Neural progenitor cell (in vitro differentiated cells): Measurements from ENCODE around the gene CUEDC2. TPM values are rescaled to one million over a fixed set of nuclear protein-coding genes. Genes with fewer than 3 reads are reported as not detected.

ENCODE experiments used
- DNase-seq: peaks from one replicate; pipeline ENCODE4 v3.0.0-alpha.2; 2016; ENCODE audit warnings: low spot score
- H2AFZ ChIP-seq: fragments of 200-600 bp; sonication (generic); replicated peaks from 2 replicates; pipeline ENCODE4 v1.6.1; 2016; ENCODE audit warnings: antibody characterized with exemption
- H3F3A ChIP-seq: fragments of 200-600 bp; sonication (generic); 2 replicates; pipeline ENCODE4 v1.6.1; 2016; ENCODE audit warnings: antibody characterized with exemption, low read depth
- H3K27ac ChIP-seq: fragments of 200-600 bp; sonication (generic); 2 replicates; pipeline ENCODE4 v1.5.1; 2016; ENCODE audit warnings: mild to moderate bottlenecking
- H3K27me3 ChIP-seq: fragments of 200-600 bp; sonication (generic); 2 replicates; pipeline ENCODE4 v1.6.1; 2016; ENCODE audit warnings: mild to moderate bottlenecking, moderate library complexity
- H3K36me3 ChIP-seq: fragments of 200-600 bp; sonication (generic); 2 replicates; pipeline ENCODE4 v1.5.1; 2016
- H3K4me1 ChIP-seq: fragments of 200-600 bp; sonication (generic); 2 replicates; pipeline ENCODE4 v1.6.1; 2016; ENCODE audit warnings: mixed run types
- H3K4me2 ChIP-seq: fragments of 200-600 bp; sonication (generic); 2 replicates; pipeline ENCODE4 v1.6.1; 2016
- H3K4me3 ChIP-seq: fragments of 200-600 bp; sonication (generic); 2 replicates; pipeline ENCODE4 v1.5.1; 2016
- H3K79me2 ChIP-seq: fragments of 200-600 bp; sonication (generic); 2 replicates; pipeline ENCODE4 v1.6.1; 2016; ENCODE audit warnings: low read depth
- H3K9ac ChIP-seq: fragments of 200-600 bp; sonication (generic); 2 replicates; pipeline ENCODE4 v1.6.1; 2016
- H3K9me3 ChIP-seq: fragments of 200-600 bp; sonication (generic); 2 replicates; pipeline ENCODE4 v1.5.1; 2016; ENCODE audit warnings: low read depth
- H4K20me1 ChIP-seq: fragments of 200-600 bp; sonication (generic); 2 replicates; pipeline ENCODE4 v1.6.1; 2016; ENCODE audit warnings: low read depth
- H3K27ac Mint-ChIP-seq: 3 replicates; pipeline ENCODE4 v1.8.0; 2021; ENCODE audit warnings: mixed read lengths
- H3K27me3 Mint-ChIP-seq: 2 replicates; pipeline ENCODE4 v1.8.0; 2022; ENCODE audit warnings: low read depth, mild to moderate bottlenecking, inconsistent platforms, moderate library complexity, mixed read lengths; ENCODE audit not compliant: insufficient read depth
- H3K36me3 Mint-ChIP-seq: 3 replicates; pipeline ENCODE4 v1.8.0; 2021; ENCODE audit warnings: mixed read lengths
- H3K4me1 Mint-ChIP-seq: 3 replicates; pipeline ENCODE4 v1.8.0; 2021; ENCODE audit warnings: mixed read lengths
- H3K4me3 Mint-ChIP-seq: 3 replicates; pipeline ENCODE4 v1.8.0; 2021; ENCODE audit warnings: mild to moderate bottlenecking, moderate library complexity, mixed read lengths
- H3K9me3 Mint-ChIP-seq: 3 replicates; pipeline ENCODE4 v1.8.0; 2020; ENCODE audit warnings: mixed read lengths
- EZH2 ChIP-seq: fragments of 200-600 bp; sonication (generic); IDR thresholded peaks from 2 replicates; pipeline ENCODE4 v1.6.1; 2017; ENCODE audit warnings: antibody characterized with exemption, mild to moderate bottlenecking, moderate library complexity
- EZH2phosphoT487 ChIP-seq: fragments of 200-600 bp; sonication (generic); IDR thresholded peaks from 2 replicates; pipeline ENCODE4 v1.6.1; 2017; ENCODE audit warnings: antibody characterized with exemption
- total RNA-seq: library from RNA; depleted of rRNA; stranded (reverse); fragments of >200 nt; gene quantifications from 2 replicates; pipeline ENCODE4 v1.2.3, GENCODE V29; 2015; ENCODE audit warnings: low replicate concordance
- TF ChIP-seq, protein P1 (sequence below): fragments of 200-600 bp; sonication (generic); IDR thresholded peaks from 2 replicates; pipeline ENCODE4 v1.5.1; 2017; ENCODE audit warnings: antibody characterized with exemption, mild to moderate bottlenecking

Gene CUEDC2
- total RNA-seq, 1 donor from 2014 or later = 64.0 TPM

DNA sequence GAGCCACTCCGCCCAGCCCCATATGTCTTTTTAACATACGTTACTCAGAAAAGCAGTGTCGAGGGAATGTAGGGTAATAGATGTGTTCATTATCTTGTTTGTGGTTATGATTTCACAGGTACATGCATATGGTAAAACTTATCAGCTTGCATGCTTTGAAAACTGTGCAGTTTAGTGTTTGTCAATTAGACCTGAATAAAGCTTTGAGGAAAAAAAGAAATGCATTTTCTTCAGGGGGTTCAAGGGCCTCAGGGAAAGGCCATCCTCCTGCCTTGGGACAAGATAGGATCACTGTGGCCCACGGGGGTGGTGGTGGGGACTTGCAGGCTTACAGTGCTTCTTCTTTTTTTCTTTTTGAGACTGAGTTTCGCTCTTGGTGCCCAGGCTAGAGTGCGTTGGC, 34.9 kb upstream of the CUEDC2 start:
- H3K27ac ChIP-seq = no peak overlapping the region
- H4K20me1 ChIP-seq = peaks cover 2% of the 10 kb centered on the region
- no peak overlapping the region for H3K4me2 ChIP-seq
- H2AFZ ChIP-seq = no peak overlapping the region
- H3F3A ChIP-seq = peaks cover 17% of the 10 kb centered on the region
- H3K79me2 ChIP-seq = no peaks in the 10 kb centered on the region
- Mint-ChIP-seq H3K27ac (no peak overlapping the region), H3K4me1 (peaks cover 14% of the 10 kb centered on the region), H3K9me3 (no peaks in the 10 kb centered on the region), H3K4me3 (no peak overlapping the region), H3K27me3 (peaks cover 9% of the 10 kb centered on the region), H3K36me3 (no peaks in the 10 kb centered on the region)
- no peak for DNase-seq
- no peak overlapping the region for H3K9ac ChIP-seq
- H3K36me3 ChIP-seq = no peaks in the 10 kb centered on the region
- no peak overlapping the region for H3K4me3 ChIP-seq
- H3K4me1 ChIP-seq = peaks cover 6% of the 10 kb centered on the region
- TF ChIP-seq EZH2phosphoT487 (no peak), EZH2 (no peak)
- TF ChIP-seq, protein P1, sequence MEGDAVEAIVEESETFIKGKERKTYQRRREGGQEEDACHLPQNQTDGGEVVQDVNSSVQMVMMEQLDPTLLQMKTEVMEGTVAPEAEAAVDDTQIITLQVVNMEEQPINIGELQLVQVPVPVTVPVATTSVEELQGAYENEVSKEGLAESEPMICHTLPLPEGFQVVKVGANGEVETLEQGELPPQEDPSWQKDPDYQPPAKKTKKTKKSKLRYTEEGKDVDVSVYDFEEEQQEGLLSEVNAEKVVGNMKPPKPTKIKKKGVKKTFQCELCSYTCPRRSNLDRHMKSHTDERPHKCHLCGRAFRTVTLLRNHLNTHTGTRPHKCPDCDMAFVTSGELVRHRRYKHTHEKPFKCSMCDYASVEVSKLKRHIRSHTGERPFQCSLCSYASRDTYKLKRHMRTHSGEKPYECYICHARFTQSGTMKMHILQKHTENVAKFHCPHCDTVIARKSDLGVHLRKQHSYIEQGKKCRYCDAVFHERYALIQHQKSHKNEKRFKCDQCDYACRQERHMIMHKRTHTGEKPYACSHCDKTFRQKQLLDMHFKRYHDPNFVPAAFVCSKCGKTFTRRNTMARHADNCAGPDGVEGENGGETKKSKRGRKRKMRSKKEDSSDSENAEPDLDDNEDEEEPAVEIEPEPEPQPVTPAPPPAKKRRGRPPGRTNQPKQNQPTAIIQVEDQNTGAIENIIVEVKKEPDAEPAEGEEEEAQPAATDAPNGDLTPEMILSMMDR = no peak
- H3K9me3 ChIP-seq = no peaks in the 10 kb centered on the region
- peaks cover 21% of the 10 kb centered on the region for H3K27me3 ChIP-seq

DNA sequence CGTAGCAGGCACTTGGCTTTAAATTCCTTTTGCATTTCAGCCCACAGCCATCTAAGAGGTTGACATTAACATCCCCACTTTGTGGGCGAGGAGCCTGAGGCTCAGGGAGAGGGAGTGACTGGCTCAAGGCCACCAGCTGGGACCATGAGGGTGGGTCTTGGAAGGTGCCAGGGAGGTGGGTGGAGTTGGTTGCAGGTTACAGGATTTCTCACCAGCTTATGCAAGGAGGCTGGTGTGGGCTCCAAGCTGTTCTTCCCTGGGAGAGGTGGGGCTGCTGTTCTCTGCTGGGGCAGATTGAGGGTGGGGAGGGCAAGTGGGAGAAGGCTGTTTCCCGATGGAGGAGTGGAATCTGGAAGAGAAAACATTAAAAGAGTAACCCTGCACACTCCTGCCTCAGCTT, 33.1 kb upstream of the CUEDC2 start:
- peaks cover 9% of the 10 kb centered on the region for H4K20me1 ChIP-seq
- no peaks in the 10 kb centered on the region for H3K79me2 ChIP-seq
- Mint-ChIP-seq H3K4me1 (peaks cover 30% of the 10 kb centered on the region), H3K36me3 (peaks cover 1% of the 10 kb centered on the region), H3K4me3 (no peak overlapping the region), H3K27me3 (peaks cover 11% of the 10 kb centered on the region), H3K9me3 (no peaks in the 10 kb centered on the region), H3K27ac (no peak overlapping the region)
- H3F3A ChIP-seq = peaks cover 25% of the 10 kb centered on the region
- H3K4me1 ChIP-seq = peaks cover 17% of the 10 kb centered on the region
- H2AFZ ChIP-seq = no peak overlapping the region
- DNase-seq = no peak
- H3K4me3 ChIP-seq = no peak overlapping the region
- H3K27me3 ChIP-seq = peaks cover 31% of the 10 kb centered on the region
- TF ChIP-seq EZH2 (no peak), EZH2phosphoT487 (no peak)
- no peak overlapping the region for H3K9ac ChIP-seq
- H3K27ac ChIP-seq = no peak overlapping the region
- no peaks in the 10 kb centered on the region for H3K36me3 ChIP-seq
- no peak overlapping the region for H3K4me2 ChIP-seq
- H3K9me3 ChIP-seq = no peaks in the 10 kb centered on the region

DNA sequence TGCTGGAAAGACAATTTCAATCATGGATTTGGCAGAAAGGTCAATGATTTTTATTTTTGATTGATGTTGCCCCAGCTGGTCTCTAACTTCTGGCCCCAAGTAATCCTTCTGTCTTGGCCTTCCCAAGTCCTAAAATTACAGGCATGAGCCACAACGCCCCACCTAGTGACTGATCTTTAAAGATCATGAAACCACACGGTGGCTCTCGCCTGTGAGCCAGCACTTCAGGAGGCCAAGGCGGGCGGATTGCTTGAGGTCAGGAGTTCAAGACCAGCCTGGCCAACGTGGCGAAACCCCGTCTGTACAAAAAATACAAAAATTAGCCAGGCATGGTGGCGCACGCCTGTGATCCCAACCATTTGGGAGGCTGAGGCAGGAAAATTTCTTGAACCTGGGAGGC, 31.6 kb upstream of the CUEDC2 start:
- peaks cover 9% of the 10 kb centered on the region for H3K27me3 Mint-ChIP-seq
- peaks cover 25% of the 10 kb centered on the region for H3F3A ChIP-seq
- no peaks in the 10 kb centered on the region for H3K36me3 ChIP-seq
- H3K79me2 ChIP-seq = no peaks in the 10 kb centered on the region
- no peak overlapping the region for H3K4me3 ChIP-seq
- H3K27me3 ChIP-seq = peaks cover 31% of the 10 kb centered on the region
- H3K27ac ChIP-seq = no peak overlapping the region
- H3K9me3 ChIP-seq = no peaks in the 10 kb centered on the region
- H4K20me1 ChIP-seq = peaks cover 9% of the 10 kb centered on the region
- H3K36me3 Mint-ChIP-seq = peaks cover 1% of the 10 kb centered on the region
- H3K27ac Mint-ChIP-seq = no peak overlapping the region
- no peak overlapping the region for H3K9ac ChIP-seq
- no peak overlapping the region for H2AFZ ChIP-seq
- TF ChIP-seq EZH2phosphoT487 (no peak), EZH2 (no peak)
- TF ChIP-seq, protein P1 = no peak
- no peaks in the 10 kb centered on the region for H3K9me3 Mint-ChIP-seq
- H3K4me1 Mint-ChIP-seq = peaks cover 30% of the 10 kb centered on the region
- peak overlapping the region; percentile 92 for H3K4me3 Mint-ChIP-seq
- no peak overlapping the region for H3K4me2 ChIP-seq
- H3K4me1 ChIP-seq = peaks cover 17% of the 10 kb centered on the region
- DNase-seq = no peak

DNA sequence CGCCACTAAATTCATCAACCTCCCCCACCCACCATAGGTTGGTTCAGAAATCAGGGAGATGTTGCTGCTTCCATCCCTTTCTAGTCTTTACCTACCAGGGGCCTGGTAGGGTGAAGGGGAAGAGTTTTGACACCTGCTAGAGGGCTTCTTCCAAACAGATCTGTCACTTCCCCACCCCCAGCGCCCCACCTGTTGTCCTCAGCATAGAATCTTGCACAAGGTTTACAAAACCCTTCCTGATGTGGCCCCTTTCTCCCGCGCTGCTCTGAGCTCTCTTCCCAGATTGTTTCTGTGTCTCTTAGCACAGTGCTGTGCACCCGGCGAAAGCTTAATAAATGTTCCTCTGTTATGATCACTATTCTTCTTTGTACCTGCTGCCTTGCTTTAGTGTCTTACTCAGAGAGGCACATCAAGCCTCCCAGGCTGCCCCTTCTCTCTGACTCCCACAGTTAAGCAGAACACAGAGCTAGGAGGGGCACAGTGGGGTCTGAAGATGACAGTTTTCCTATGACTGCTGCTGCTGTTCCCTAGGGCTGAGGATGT, 30.2 kb upstream of the CUEDC2 start:
- Histone ChIP-seq H3F3A (peaks cover 25% of the 10 kb centered on the region), H3K4me1 (peaks cover 17% of the 10 kb centered on the region), H4K20me1 (peaks cover 9% of the 10 kb centered on the region), H3K27me3 (peaks cover 31% of the 10 kb centered on the region), H3K27ac (no peak overlapping the region), H3K9me3 (no peaks in the 10 kb centered on the region), H3K4me3 (peak overlapping the region; percentile 6), H3K79me2 (no peaks in the 10 kb centered on the region), H2AFZ (no peak overlapping the region), H3K36me3 (no peaks in the 10 kb centered on the region), H3K9ac (no peak overlapping the region), H3K4me2 (peak overlapping the region; percentile 88)
- H3K27ac Mint-ChIP-seq = no peak overlapping the region
- peaks cover 30% of the 10 kb centered on the region for H3K4me1 Mint-ChIP-seq
- no peak for DNase-seq
- peaks cover 1% of the 10 kb centered on the region for H3K36me3 Mint-ChIP-seq
- H3K9me3 Mint-ChIP-seq = no peaks in the 10 kb centered on the region
- H3K4me3 Mint-ChIP-seq = peak overlapping the region; percentile 92
- peaks cover 10% of the 10 kb centered on the region for H3K27me3 Mint-ChIP-seq
- TF ChIP-seq, protein P1 = no peak
- no peak for TF ChIP-seq EZH2phosphoT487
- no peak for TF ChIP-seq EZH2
